GM21515 (cell line): ENCODE results near the gene TRAPPC13.
"Not testable (repeated sequence)": the region's sequence is repeated elsewhere in the genome, so short reads cannot be mapped to it uniquely, and the experiment has no call there.

Experiments
- ATAC-seq: cut with Tn5 transposase; IDR thresholded peaks from one replicate; pipeline ENCODE4 v1.9.1; 2021; ENCODE audit not compliant: unreplicated experiment

TRAPPC13 gene

GRCh38 chr5:65676056-65676455, 51.2 kb downstream of the TRAPPC13 start:
- not testable (repeated sequence) for ATAC-seq

GRCh38 chr5:65682148-65682547, 57.3 kb downstream of the TRAPPC13 start:
- ATAC-seq: no peak

- no peak for ATAC-seq
These were observed 68.3 kb downstream of the TRAPPC13 start for GRCh38 chr5:65693121-65693520.

GRCh38 chr5:65695162-65695755, 70.4 kb downstream of the TRAPPC13 start:
- no peak for ATAC-seq

- ATAC-seq: no peak
These were observed 71.1 kb downstream of the TRAPPC13 start for GRCh38 chr5:65695896-65696295.

- ATAC-seq: no peak
These were observed 72.1 kb downstream of the TRAPPC13 start for GRCh38 chr5:65696892-65697291.

GRCh38 chr5:65699338-65699737, 74.5 kb downstream of the TRAPPC13 start:
- no peak for ATAC-seq

- no peak for ATAC-seq
These were observed 77.2 kb downstream of the TRAPPC13 start for GRCh38 chr5:65702036-65702435.

- ATAC-seq: no peak
These were observed 79.9 kb downstream of the TRAPPC13 start for GRCh38 chr5:65704621-65705239.

- ATAC-seq: no peak
These were observed 82.8 kb downstream of the TRAPPC13 start for GRCh38 chr5:65707663-65708062.

- ATAC-seq: no peak
These were observed 83.3 kb downstream of the TRAPPC13 start for GRCh38 chr5:65708145-65708544.
